CD1c-positive myeloid dendritic cell (primary cell): ENCODE results near the gene NAE1.
"Not testable (repeated sequence)": the region's sequence is repeated elsewhere in the genome, so short reads cannot be mapped to it uniquely, and the experiment has no call there.

ENCODE experiments used
- DNase-seq: peaks from one replicate; pipeline ENCODE4 v3.0.0-alpha.2; 2016; ENCODE audit errors: extremely low spot score

Gene NAE1

DNA sequence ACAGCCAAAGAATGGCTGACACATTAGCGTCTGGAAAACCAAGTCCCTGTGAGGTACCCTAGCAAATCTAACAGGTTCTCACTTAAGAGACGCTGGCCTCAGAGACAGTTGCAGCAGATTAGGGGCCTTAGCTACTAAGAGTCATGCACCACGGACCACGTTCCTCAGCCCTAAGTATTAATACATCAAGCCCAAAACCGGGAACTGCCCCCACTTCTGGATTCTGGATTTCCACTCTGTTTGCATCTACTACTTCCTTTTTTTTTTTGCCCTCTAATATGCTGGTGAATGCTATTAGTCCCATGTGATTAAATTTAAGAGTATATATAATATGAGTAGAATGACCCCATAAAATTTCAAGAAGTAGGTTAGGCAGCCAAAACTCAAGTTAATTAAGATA lies 28.6 kb downstream of the NAE1 start:
- peak; percentile 23 for DNase-seq

DNA sequence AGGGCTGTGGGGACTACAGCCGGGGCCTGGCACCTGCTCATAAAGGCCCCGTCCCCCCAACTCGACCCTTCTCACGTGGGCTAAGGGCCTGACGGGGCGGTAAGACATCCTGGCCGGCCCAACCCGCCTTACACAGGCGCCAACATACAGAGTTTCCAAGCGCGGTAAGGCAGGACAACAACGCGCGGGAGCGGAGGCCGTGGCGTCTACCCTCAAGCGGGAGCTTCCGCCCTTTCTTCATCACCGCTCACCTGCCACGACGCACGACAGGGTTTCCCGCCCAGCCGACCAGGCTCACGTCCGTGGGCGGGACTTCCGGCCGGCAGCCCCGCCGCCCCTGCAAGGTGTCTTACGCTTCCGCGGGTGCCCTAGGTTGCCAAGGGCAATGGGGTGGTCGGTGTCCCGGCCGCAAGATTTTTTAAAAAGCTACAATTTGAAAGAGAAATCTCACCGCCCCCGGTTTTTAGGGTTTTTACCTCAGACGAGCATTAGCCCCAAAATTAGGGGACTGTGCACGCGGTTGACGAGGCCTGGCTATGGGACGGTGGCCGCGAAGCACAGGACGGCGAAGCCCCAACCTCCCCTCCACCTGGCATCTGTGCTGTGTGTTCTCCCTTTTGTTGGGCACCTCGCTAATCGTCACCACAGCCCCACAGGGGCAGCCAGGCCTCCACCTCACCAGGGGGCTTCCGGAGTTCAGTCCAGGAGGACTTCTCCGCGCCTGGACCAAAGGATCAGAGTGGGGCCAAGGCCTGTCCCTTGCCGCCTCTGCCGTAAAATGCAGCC lies 29.3 kb downstream of the NAE1 start, which contains the start of gene TERB1:
TERB1 (minus strand) TSS at position 265 of the 786 bp plus-strand sequence. CDS start 4,786 bp downstream, outside the sequence.
- DNase-seq, result no peak

- no peak for DNase-seq
Measured at GRCh38 chr16:66800856-66801255, 29.9 kb downstream of the NAE1 start.

GRCh38 chr16:66798161-66798560 lies 32.6 kb downstream of the NAE1 start:
- no peak for DNase-seq

DNA sequence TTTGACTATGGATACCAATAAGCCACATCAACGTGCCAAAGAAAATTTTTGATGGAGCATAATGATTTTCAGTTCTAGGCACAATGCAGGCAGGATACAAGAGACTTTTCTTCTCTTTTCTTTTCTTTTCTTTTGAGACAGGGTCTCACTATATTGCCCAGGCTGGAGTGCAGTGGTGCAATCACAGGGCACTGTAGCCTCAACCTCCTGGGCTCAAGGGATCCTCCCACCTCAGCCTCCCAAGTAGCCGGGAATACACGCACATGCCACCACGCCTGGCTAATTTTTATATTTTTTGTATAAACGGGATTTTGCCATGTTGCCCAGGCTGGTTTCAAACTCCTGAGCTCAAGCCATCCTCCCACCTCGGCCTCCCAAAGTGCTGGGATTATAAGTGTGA lies 36.8 kb downstream of the NAE1 start:
- DNase-seq, result not testable (repeated sequence)

GRCh38 chr16:66790130-66790733 lies 40.5 kb downstream of the NAE1 start:
- no peak for DNase-seq

- no peak for DNase-seq
Measured at GRCh38 chr16:66787427-66787826, 43.3 kb downstream of the NAE1 start.

DNA sequence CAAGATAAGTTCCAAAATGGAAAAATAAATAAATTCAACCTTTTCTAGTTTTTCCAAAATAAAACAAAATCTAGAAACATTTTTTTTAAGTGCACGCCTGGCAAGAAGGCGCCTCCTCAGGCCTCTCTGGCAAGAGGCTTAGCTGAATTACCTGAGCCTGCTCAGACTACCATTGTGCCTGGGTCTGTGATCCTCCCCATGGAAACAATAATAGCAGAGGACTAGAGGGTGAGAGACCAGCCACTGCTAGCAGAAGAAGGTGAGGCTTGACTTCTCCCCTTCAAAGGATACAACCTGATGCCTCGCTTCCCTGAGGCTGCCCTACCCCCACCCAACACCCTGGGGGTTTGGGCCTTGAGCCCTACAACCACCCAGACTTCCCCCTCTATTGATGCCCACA lies 44.2 kb downstream of the NAE1 start:
- DNase-seq, result no peak

- DNase-seq, result no peak
Measured at GRCh38 chr16:66776457-66776856, 54.3 kb downstream of the NAE1 start.

DNA sequence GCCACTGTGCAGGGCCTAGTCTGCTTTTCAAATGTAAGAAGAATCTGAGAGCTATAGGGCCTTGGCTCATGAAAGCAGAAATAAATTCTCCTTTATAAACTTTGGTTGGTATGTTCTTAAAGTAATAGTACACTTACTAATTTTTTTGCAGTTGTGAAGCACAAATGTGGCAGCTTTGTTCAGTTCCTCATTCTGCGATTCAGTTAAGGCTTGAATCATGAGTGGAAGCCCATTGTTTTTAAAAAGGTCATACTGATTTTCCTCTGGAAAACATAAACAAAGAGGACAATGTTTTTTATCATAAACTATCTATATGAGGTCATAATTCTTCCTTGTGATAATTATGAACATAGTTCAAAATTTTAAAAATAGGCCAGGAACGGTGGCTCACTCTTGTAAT lies 55.8 kb downstream of the NAE1 start:
- DNase-seq, result no peak

- no peak for DNase-seq
Measured at GRCh38 chr16:66758086-66758485, 72.7 kb downstream of the NAE1 start.

DNA sequence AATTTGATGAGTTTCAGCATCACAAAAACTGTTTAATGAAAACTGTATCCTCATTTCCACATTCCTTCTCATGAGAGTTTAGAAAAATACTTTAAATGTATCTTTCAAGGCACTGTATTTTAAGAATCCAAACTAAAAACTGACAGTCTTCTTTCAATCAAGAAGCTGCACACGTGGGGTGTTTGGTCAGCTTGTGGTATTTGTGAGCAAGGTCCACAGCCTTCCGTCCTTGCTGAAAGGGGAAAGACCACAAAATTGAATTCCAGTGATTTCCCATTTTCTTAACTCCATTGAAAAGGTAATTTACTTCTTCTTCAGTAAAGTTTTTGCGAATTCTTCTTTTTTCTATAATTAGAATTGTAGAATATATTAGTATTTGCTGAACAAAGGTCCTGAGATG lies 76.0 kb downstream of the NAE1 start:
- no peak for DNase-seq

GRCh38 chr16:66754211-66754610 lies 76.6 kb downstream of the NAE1 start:
- DNase-seq, result no peak

DNA sequence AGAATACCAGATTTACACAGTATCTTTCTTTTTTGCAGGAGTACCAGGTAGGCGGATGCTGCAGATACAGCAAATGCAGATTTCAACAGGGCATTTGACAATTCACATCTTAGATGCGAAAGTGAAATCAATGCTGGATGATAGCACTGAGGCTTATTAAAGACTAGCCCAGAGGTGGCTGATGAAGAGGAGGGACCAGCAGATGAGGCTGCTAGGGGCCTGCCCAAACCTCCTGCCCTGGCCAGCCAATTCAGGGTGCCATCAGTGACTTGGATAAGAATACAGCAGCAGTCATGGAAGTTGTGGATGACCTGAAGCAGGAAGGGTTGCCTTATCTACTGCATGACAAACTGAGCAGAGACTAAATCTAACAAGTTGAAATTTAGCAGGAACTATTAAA lies 77.8 kb downstream of the NAE1 start:
- no peak for DNase-seq
